Stimulated activated naive CD4-positive, alpha-beta T cell (primary cell): ENCODE data around the gene CD274.
"Not testable (repeated sequence)": the region's sequence is repeated elsewhere in the genome, so short reads cannot be mapped to it uniquely, and the experiment has no call there.

Experiments
- DNase-seq, 6 experiments: peaks; one replicate each; lab custom pipeline; 2025; lab: John Stamatoyannopoulos, UW

The CD274 gene

GRCh38 chr9:5466766-5467165 lies 16.4 kb downstream of the CD274 start:
- DNase-seq: no peak

DNA sequence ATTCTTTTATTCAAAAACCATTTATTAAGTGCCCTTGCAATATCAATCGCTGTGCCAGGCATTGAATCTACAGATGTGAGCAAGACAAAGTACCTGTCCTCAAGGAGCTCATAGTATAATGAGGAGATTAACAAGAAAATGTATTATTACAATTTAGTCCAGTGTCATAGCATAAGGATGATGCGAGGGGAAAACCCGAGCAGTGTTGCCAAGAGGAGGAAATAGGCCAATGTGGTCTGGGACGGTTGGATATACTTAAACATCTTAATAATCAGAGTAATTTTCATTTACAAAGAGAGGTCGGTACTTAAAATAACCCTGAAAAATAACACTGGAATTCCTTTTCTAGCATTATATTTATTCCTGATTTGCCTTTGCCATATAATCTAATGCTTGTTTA lies 18.5 kb downstream of the CD274 start:
- DNase-seq: no peak

- no peak for DNase-seq
Observed at GRCh38 chr9:5470122-5470521, 19.8 kb downstream of the CD274 start.

GRCh38 chr9:5470816-5471215 lies 20.5 kb downstream of the CD274 start:
- DNase-seq: no peak

GRCh38 chr9:5475611-5476010 lies 25.3 kb downstream of the CD274 start:
- DNase-seq: not testable (repeated sequence)

DNA sequence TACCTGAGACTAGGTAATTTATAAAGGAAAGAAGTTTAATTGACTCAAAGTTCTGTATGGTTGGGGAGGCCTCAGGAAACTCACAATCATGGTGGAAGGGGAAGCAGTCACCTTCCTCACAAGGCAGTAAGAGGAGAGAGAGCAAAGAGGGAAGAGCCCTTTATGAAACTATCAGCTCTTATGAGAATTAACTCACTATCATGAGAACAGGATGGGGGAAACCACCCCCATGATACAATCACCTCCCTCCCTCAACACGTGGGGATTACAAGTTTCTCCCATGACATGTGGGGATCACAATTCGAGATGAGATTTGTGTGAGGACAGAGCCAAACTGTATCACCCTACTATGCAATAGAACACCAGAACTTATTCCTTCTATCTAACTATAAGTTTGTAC lies 27.9 kb downstream of the CD274 start:
- no peak for DNase-seq

DNA sequence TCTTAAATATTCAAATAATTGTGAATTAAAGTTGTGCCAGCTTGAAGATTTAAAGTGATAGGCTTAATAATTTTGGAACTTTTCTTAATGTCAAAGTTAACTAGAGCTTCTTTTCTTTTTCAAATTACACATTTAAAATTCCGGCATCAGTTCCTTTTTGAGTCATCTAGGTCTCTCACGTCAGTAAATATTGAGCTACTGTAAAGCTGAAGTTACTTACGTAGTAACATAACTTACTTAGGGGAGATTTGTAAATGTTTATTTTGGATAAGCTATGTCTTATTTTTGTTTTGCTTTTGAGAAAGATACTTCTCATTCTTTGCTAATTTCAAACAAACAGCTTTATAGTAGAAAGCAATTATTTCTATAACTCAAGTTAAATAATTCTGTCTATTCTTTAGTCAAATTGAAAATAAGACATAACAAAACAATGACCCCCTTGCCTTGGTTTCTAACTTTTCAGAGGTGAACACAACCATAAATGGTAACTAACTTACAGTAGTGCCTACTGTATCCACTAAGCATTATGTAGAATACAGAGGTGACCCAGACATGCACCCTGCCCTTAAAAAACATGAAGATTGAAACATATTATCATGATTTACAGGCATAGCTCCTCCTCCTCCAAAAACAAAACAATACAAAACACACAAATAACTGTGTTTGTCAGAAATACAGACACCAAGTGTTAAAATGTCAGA lies 29.8 kb downstream of the CD274 start:
- no peak for DNase-seq

DNA sequence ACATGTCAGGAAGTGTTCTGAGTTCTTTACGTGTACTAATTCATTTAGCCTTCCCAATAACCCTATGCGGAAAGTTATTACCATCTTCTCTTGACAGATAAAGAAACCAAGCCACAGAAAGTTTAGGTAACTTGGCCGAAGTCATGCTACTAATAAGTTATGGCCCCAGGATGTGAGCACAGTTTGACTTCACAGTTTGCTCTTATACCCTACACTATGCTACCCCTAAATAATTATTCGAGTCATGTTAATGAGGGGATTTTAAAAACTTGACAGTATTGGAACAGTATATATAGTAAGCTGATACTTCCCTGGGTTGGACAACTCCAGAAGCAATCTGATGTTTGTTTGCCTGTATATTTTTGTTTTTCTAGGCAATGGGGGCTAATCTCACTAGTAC lies 30.6 kb downstream of the CD274 start:
- DNase-seq: no peak

- no peak for DNase-seq
Observed at GRCh38 chr9:5481322-5482040, 31.1 kb downstream of the CD274 start.

DNA sequence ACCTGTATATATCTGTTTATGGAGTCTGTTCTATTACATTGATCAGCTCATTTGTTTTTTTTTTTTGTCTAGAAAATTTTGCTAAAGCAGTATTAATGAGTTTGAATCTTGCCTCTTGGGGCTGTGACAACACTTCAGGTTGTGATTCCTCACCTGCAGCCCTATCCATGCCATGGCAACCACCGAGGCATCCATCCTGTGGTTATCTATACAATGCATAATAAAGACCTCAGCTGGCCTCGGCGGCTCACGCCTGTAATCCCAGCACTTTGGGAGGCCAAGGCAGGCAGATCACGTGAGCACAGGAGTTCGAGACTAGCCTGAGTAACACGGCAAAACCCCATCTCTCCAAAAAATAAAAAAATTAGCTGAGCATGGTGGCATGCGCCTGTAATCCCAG lies 31.9 kb downstream of the CD274 start:
- DNase-seq: no peak

- DNase-seq: no peak
Observed at GRCh38 chr9:5483306-5483705, 33.0 kb downstream of the CD274 start.

GRCh38 chr9:5485378-5486085 lies 35.2 kb downstream of the CD274 start:
- DNase-seq: no peak

DNA sequence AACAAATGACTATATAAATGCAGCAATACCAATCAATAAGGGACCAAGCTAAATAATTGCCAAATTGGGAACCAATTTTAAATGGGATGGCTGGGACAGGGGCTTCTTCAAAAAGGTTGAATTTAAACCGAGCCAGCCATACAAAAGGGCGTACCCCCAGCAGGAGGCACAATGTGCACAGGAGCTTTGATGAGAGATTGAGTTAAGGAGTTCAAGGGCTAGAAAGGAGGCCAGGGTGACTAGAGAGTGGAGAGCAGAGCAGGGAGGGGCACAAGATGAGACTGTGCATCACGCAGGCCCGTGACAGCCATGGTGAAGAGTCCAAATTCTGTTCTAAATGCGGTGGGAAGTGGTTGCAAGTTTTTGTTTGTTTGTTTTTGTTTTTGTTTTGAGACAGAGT lies 36.6 kb downstream of the CD274 start:
- DNase-seq: no peak

- no peak for DNase-seq
Observed at GRCh38 chr9:5488221-5489008, 38.1 kb downstream of the CD274 start.

GRCh38 chr9:5489630-5490490 lies 39.5 kb downstream of the CD274 start:
- no peak for DNase-seq

- DNase-seq: no peak
Observed at GRCh38 chr9:5492965-5493678, 42.8 kb downstream of the CD274 start.

- no peak for DNase-seq
Observed at GRCh38 chr9:5493679-5494511, 43.6 kb downstream of the CD274 start.

GRCh38 chr9:5494765-5495164 lies 44.4 kb downstream of the CD274 start:
- not testable (repeated sequence) for DNase-seq

- no peak for DNase-seq
Observed at GRCh38 chr9:5499157-5499556, 48.8 kb downstream of the CD274 start.

DNA sequence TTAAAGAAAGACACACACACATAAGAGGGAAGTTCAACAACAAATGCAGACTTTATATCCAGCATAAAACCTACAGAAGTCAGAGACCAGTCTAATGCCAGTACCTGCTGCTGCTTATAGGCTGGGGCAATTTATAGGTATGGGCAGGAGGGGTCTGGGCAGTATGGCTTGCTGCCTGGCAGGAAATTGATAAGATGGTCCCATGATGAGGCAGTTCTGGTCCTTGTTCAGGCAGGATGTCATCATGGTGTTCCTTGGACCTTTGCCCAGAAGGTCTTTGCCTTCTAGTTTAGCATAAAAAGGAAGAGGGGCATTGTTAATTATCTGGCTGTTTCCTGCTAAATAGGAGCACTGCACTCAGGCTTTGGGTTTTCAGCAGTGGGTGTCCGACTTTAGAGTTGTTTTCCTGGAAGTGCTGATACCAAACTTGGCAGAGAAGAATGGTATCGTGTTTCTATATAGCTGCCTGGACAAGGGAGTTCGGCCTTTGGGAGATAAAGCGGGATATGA lies 49.6 kb downstream of the CD274 start:
- no peak for DNase-seq
